DND-41 (cell line): ENCODE data around the gene SMAD1.

Experiments used
- ATAC-seq: fragments of 200-7000 bp; cut with Tn5 transposase; 3 replicates; pipeline ENCODE4 v1.9.1; 2021; ENCODE audit warnings: low read depth; ENCODE audit not compliant: insufficient read depth
- DNase-seq: peaks from one replicate; pipeline ENCODE4 v3.0.0-alpha.2; 2020
- H2AFZ ChIP-seq: 2 replicates; pipeline ENCODE4 v1.6.0; 2012; ENCODE audit warnings: low read depth, low read length
- H3K27ac ChIP-seq: 2 replicates; pipeline ENCODE4 v1.5.1; 2012; ENCODE audit warnings: low read length, inconsistent platforms
- H3K27me3 ChIP-seq: fragments of 200-600 bp; sonication (generic); 2 replicates; pipeline ENCODE4 v1.6.0; 2012; ENCODE audit warnings: low read length, mild to moderate bottlenecking, inconsistent platforms; ENCODE audit not compliant: insufficient read depth, poor library complexity
- H3K36me3 ChIP-seq: 2 replicates; pipeline ENCODE4 v1.5.1; 2012; ENCODE audit warnings: low read length, inconsistent platforms; ENCODE audit not compliant: insufficient read depth
- H3K4me1 ChIP-seq: 2 replicates; pipeline ENCODE4 v1.5.1; 2012; ENCODE audit warnings: mild to moderate bottlenecking, low read length; ENCODE audit not compliant: insufficient read depth
- H3K4me2 ChIP-seq: 2 replicates; pipeline ENCODE4 v1.6.0; 2012; ENCODE audit warnings: mild to moderate bottlenecking, moderate library complexity, low read length, inconsistent platforms; ENCODE audit not compliant: insufficient read depth
- H3K4me3 ChIP-seq, 2 experiments: fragments of 200-600 bp in 1 of 2; shearing (Covaris generic) in 1 of 2; 2 replicates each; pipeline ENCODE4 v1.5.1; 2012 to 2016; ENCODE audit warnings: inconsistent platforms in 2 of 2, low read length in 2 of 2, mild to moderate bottlenecking in 2 of 2, low read depth in 1 of 2, moderate library complexity in 1 of 2
- H3K79me2 ChIP-seq: 2 replicates; pipeline ENCODE4 v1.6.0; 2012; ENCODE audit warnings: low read length, inconsistent platforms; ENCODE audit not compliant: insufficient read depth
- H3K9ac ChIP-seq: 2 replicates; pipeline ENCODE4 v1.6.0; 2012; ENCODE audit warnings: low read depth, mild to moderate bottlenecking, inconsistent platforms, low read length, moderate library complexity
- H3K9me3 ChIP-seq: 2 replicates; pipeline ENCODE4 v1.5.1; 2012; ENCODE audit warnings: low read length, moderate library complexity, mild to moderate bottlenecking, inconsistent platforms; ENCODE audit not compliant: insufficient read depth, severe bottlenecking
- H4K20me1 ChIP-seq: 2 replicates; pipeline ENCODE4 v1.6.0; 2012; ENCODE audit warnings: low read length; ENCODE audit not compliant: insufficient read depth
- CTCF ChIP-seq: IDR thresholded peaks from 2 replicates; pipeline ENCODE4 v1.5.1; 2012; ENCODE audit warnings: borderline replicate concordance, low read length, moderate library complexity, mild to moderate bottlenecking; ENCODE audit not compliant: poor library complexity, severe bottlenecking; ENCODE audit errors: extremely low read depth
- EZH2 ChIP-seq: IDR thresholded peaks from 3 replicates; pipeline ENCODE4 v1.6.1; 2012; ENCODE audit warnings: borderline replicate concordance, low read depth, mild to moderate bottlenecking, moderate library complexity, low read length, inconsistent platforms; ENCODE audit not compliant: severe bottlenecking

SMAD1 gene

GRCh38 chr4:145539671-145540070, 58.0 kb downstream of the SMAD1 start:
- H3K4me2 ChIP-seq: no peak overlapping the region
- no peaks in the 10 kb centered on the region for H3K9me3 ChIP-seq
- H3K27me3 ChIP-seq: peaks cover 14% of the 10 kb centered on the region
- no peaks in the 10 kb centered on the region for H3K4me1 ChIP-seq
- TF ChIP-seq CTCF: no peak
- TF ChIP-seq EZH2: no peak
- H3K79me2 ChIP-seq: no peaks in the 10 kb centered on the region
- no peak overlapping the region for H2AFZ ChIP-seq
- no peak overlapping the region for H3K9ac ChIP-seq
- ATAC-seq (no peak), DNase-seq (no peak)
- no peak overlapping the region for H3K27ac ChIP-seq
- no peak overlapping the region for H3K4me3 ChIP-seq
- no peaks in the 10 kb centered on the region for H4K20me1 ChIP-seq
- H3K36me3 ChIP-seq: no peaks in the 10 kb centered on the region

GRCh38 chr4:145540235-145540634, 58.6 kb downstream of the SMAD1 start:
- H3K4me3 ChIP-seq: no peak overlapping the region
- H3K79me2 ChIP-seq: no peaks in the 10 kb centered on the region
- ATAC-seq: no peak
- no peaks in the 10 kb centered on the region for H3K4me1 ChIP-seq
- H3K36me3 ChIP-seq: no peaks in the 10 kb centered on the region
- H3K9ac ChIP-seq: no peak overlapping the region
- TF ChIP-seq EZH2: no peak
- TF ChIP-seq CTCF: no peak
- H3K4me2 ChIP-seq: no peak overlapping the region
- no peak overlapping the region for H3K27ac ChIP-seq
- H3K9me3 ChIP-seq: no peaks in the 10 kb centered on the region
- no peak for DNase-seq
- H2AFZ ChIP-seq: no peak overlapping the region
- H4K20me1 ChIP-seq: no peaks in the 10 kb centered on the region
- H3K27me3 ChIP-seq: peaks cover 14% of the 10 kb centered on the region

GRCh38 chr4:145541346-145541745, 59.7 kb downstream of the SMAD1 start:
- H3K9ac ChIP-seq: no peak overlapping the region
- peaks cover 14% of the 10 kb centered on the region for H3K27me3 ChIP-seq
- TF ChIP-seq CTCF (no peak), EZH2 (no peak)
- H3K4me2 ChIP-seq: no peak overlapping the region
- H3K36me3 ChIP-seq: no peaks in the 10 kb centered on the region
- DNase-seq: no peak
- H3K4me3 ChIP-seq: no peak overlapping the region
- H3K4me1 ChIP-seq: no peaks in the 10 kb centered on the region
- H2AFZ ChIP-seq: no peak overlapping the region
- H3K27ac ChIP-seq: no peak overlapping the region
- ATAC-seq: no peak
- no peaks in the 10 kb centered on the region for H4K20me1 ChIP-seq
- no peaks in the 10 kb centered on the region for H3K9me3 ChIP-seq
- H3K79me2 ChIP-seq: no peaks in the 10 kb centered on the region

- ATAC-seq (no peak), DNase-seq (no peak)
- H2AFZ ChIP-seq: no peak overlapping the region
- H3K27ac ChIP-seq: no peak overlapping the region
- no peaks in the 10 kb centered on the region for H4K20me1 ChIP-seq
- no peaks in the 10 kb centered on the region for H3K27me3 ChIP-seq
- H3K4me2 ChIP-seq: no peak overlapping the region
- H3K36me3 ChIP-seq: no peaks in the 10 kb centered on the region
- H3K9me3 ChIP-seq: no peaks in the 10 kb centered on the region
- no peak for TF ChIP-seq CTCF
- TF ChIP-seq EZH2: no peak
- H3K4me3 ChIP-seq: no peak overlapping the region
- H3K4me1 ChIP-seq: no peaks in the 10 kb centered on the region
- H3K79me2 ChIP-seq: no peaks in the 10 kb centered on the region
- no peak overlapping the region for H3K9ac ChIP-seq
Observed at GRCh38 chr4:145545031-145545430, 63.4 kb downstream of the SMAD1 start.
